Brain pericyte (primary cell): ENCODE data around the gene DMXL2.
"Not testable (repeated sequence)": the region's sequence is repeated elsewhere in the genome, so short reads cannot be mapped to it uniquely, and the experiment has no call there.

ENCODE experiments used
- DNase-seq: peaks from one replicate; pipeline ENCODE4 v3.0.0-alpha.2; 2012; ENCODE audit warnings: low read depth, low spot score

Gene DMXL2

GRCh38 chr15:51492528-51492927, 130.0 kb downstream of the DMXL2 start:
- no peak for DNase-seq

DNA sequence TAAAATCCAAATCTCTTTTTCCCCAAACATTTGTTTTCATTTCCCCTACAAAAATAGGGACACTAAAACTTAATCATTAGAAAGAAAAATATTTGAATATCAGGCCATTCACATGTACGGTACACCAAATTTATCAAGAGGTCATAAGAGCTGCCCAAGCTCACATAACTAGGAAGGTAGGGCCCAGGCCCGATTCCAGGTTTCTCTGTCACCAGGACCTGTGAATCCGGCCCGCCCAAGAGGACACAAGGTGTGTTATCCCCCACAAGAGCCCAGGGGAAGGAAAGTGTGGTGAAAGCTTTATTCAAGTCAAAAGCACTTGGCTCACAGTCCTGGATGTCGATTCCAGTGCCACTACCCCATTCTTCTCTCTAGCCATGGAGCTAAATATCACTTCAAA, 130.6 kb downstream of the DMXL2 start:
- DNase-seq, result no peak

DNA sequence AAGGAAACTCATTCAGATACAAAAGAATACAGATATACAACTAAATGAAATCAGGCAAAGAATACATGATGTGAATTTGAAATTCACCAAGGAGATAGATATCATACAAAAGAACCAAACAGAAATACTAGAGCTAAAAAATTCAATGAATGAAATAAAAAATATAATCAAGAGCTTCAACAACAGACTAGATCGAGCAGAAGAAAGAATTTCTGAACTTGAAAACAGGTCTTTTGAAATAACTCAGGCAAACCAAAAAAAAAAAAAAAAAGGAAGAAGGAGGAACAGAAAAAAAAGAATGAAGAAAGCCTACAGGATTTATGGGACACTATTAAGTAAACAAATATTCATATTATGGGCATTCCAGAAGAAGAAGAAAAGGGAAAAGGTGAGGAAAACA, 137.8 kb downstream of the DMXL2 start:
- DNase-seq, result no peak

DNA sequence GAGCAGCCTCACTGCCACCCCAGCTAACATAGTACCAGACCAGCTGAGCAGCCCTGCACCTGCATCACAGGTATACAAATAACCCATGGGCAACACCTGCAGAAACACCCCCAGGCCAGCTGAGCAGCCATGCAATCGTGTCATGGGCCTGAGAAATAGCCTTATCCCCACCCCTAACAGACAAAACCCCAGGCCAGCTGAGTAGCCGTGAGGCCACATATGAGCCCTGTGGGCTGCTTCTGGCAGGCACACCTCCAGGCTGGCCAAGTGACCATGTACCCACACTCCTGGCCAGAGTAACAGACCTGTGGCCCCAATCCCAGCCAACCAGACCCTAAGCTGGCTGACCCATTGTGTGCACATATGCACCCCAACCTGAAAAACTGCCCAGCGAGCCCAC, 138.6 kb downstream of the DMXL2 start:
- no peak for DNase-seq

- DNase-seq, result no peak
Observed at GRCh38 chr15:51483520-51483919, 139.1 kb downstream of the DMXL2 start.

DNA sequence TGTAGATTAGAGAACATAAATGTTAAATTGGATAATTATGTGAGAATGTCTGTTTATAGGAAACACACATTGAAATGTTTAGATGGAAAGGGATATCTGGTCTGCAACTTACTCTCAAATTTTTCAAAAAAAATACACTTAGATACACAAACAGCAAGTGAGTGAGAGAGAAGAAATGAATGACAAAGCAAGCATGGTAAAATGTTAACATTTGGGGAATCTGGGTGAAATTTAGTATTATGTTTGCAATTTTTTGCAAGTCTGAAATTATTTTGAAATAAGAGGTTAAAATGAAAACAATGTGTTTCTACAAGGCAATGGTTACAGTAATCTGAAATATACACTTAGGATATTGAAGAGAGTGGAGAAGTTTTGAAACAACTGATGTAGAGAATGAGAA, 146.8 kb downstream of the DMXL2 start:
- no peak for DNase-seq

GRCh38 chr15:51470512-51470911, 152.1 kb downstream of the DMXL2 start:
- DNase-seq, result no peak

- no peak for DNase-seq
Observed at GRCh38 chr15:51460796-51461195, 161.8 kb downstream of the DMXL2 start.

- no peak for DNase-seq
Observed at GRCh38 chr15:51450001-51450400, 172.6 kb downstream of the DMXL2 start.

DNA sequence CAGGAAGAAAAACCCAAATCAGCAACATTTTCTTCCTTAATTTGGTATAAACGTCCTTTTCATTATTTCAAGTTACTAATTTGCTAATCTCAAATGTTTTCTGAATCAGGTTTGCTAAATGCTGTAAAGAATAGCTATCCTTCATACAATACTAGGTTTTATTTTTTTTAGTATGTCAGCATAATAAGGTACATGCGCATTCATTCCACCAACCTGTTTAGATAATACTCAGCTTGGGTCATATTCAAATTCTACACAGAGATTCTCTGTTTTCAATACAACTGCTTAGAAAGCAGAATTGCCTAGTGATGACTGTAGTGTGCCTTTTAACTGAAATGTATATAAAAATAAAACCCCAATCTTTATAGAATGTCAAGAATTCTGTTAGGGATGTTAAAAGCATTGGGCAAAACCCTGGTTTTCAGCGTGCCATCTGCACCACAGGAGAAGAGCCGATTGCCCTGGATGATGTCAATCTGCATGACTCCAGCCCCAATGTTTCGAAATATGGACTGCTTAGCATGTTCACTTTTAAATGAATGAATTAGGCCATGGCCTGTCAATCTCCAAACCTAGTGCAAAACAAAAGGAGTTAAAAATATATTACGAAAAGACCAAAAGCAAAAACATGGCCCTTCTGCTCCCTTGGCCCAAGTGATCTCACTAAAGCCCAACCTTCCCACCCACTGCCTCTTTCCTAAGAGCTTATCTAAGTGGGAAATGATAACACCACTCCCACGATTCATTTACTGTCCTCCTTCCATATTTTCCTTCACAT, 173.8 kb downstream of the DMXL2 start:
- DNase-seq, result no peak

DNA sequence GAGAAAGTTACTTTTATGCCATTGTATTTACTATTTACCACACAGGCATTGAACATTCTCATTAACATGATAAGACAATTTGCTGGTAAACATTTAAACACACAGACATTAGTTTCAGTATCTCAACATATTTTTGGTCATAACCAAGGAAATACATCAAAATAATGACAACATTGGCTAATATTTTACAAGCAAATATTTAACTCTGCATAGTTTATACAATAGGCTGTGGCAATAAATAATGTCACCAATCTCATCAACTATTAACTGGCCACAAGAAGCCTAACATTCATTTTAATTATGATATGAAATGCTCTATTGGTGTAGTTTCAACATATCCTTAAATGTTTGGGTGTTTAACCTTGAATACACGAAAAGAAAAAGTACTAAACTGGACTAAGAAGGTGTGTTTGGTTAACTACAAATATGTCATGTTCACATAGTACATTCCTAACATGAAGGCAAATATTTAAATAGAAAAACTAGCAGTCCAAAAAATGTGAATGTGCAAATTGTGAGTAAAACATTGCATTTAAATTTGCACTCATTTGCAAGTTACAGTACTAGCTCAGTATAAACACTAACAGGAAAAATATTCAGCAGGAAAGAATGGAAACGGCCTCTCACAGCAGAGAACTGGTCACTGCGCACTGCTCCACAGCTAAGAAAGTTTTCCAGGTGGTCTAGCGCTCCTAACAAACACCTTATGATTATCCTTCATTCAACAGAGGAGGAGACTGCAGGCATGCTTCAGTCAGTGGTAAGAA, 174.5 kb downstream of the DMXL2 start:
- DNase-seq, result no peak

DNA sequence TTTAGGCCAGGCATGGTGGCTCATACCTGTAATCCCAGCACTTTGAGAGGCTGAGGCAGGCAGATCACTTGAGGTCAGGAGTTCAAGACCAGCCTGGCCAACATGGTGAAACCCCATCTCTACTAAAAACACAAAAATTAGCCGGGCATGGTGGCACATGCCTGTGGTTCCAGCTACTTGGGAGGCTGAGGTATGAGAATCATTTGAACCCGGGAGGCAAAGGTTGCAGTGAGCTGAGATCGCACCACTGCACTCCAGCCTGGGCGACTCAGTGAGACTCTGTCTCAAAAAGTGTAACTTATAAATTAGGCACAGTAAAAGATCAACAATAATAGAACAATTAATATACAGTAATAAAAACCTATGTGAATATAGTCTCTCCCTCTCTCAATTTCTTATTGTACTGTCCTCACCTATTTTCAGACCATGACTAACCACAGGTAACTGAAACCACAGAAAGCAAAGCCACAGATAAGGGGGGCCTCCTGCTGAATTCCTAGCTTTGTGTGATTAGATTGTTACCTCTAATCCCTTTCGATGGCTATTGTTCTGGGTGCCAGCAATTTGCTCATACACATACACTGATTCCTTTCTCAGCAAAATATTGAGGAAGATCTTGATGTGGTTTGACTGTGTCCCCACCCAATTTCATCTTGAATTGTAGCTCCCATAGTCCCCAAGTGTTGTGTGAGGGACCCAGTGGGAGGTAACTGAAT, 176.4 kb downstream of the DMXL2 start:
- not testable (repeated sequence) for DNase-seq

DNA sequence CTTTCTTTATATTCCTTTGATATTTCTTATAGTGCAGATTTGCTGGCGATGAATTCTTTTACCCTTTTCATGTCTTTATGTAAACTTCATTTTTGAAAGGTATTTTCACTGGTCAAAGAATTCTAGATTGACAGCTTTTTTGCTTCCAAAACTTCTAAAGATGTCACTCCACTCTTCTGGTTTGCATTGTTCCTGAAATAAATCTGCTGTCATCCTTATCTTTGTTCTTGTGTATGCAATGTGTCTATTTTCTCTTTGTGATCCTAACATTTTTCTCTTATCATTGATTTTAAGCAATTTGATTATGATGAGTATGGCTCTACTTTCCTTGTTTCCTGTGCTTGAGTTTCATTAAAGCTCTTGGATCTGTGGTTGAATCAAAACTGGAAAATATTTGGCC, 177.8 kb downstream of the DMXL2 start:
- no peak for DNase-seq

- no peak for DNase-seq
Observed at GRCh38 chr15:51444112-51444511, 178.5 kb downstream of the DMXL2 start.

GRCh38 chr15:51443282-51443914, 179.2 kb downstream of the DMXL2 start:
- peak; percentile 1 for DNase-seq

DNA sequence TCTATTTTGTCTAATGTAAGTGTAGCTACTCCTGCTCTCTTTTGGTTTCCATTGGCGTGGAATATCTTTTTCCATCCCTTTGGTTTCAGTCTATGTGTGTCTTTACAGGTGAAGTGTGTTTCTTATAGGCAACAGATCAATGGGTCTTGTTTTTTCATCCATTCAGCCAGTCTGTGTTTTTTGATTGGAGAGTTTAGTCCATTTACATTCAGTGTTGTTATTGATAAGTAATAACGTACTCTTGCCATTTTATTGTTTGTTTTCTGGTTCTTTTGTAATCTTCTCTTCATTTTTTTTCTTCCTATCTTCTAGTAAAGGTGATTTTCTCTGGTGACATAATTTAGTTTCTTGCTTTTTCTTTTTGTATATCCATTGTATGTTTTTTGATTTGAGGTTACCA, 184.0 kb downstream of the DMXL2 start:
- DNase-seq, result no peak

DNA sequence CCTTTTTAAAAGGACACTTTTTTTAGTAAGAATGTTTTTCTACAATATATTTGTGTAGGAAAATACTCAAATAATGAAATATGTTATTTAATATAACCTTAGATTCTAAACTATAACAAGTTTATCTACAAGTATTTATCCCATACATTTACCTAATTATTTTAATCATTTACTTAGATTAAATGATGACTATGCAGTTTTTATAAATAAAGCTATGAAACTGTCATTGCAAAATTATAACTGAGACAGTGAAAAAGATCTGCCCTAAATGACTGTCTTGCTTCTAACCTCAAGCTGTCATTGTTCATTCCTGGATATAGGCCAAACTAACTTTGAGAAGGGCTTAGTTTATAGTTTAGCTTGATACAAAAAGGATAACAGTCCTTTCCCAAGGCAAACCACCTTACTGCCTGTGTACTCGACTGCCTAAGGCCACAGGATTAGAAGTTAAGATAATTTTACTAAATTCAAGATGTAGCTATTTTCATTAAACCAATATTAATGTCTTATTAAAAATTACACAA, 197.0 kb downstream of the DMXL2 start:
- no peak for DNase-seq

- no peak for DNase-seq
Observed at GRCh38 chr15:51424780-51425179, 197.8 kb downstream of the DMXL2 start.

DNA sequence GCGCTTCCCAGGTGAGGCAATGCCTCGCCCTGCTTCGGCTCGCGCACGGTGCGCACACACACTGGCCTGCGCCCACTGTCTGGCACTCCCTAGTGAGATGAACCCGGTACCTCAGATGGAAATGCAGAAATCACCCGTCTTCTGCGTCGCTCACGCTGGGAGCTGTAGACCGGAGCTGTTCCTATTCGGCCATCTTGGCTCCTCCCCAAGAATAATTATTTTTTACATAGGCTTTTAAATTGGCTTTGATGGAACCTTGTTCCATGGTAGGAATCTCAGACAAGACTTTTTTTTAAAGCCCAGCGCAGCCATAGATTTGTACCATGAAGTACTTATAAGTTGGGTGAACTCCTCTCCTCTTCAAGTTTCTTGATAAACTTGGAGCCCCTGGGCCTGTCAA, 199.5 kb downstream of the DMXL2 start:
- not testable (repeated sequence) for DNase-seq

DNA sequence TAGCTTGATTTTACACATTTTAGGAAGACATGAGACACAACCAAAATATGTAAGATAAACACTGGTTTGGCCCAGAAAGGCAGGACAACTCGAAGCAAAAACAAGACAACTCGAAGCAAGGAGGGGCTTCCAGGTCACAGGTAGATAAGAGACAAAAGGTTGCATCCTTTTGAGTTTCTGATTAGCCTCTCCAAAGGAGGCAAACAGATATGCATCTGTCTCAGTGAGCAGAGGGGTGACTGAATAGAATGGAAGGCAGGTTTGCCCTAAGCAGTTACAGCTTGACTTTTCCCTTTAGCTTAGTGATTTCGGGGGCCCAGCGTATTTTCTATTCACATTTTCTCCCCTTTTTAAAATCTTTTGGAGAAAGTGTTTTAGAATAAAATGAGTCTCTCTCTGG, 206.4 kb downstream of the DMXL2 start:
- DNase-seq, result no peak

GRCh38 chr15:51414256-51414860, 208.2 kb downstream of the DMXL2 start:
- no peak for DNase-seq
